ENCODE measurements around the gene CBX4. TPM values are rescaled to one million over a fixed set of nuclear protein-coding genes. Genes with fewer than 3 reads are reported as not detected.

CBX4 gene
- total and polyA plus RNA-seq, 2 of the 13 experiments (the other 11 are each of a cell fraction or from before 2014, with no cell fraction given), result 25.8 to 50.8 TPM

- no peak for TF ChIP-seq HMGXB4 (CRISPR knock-in tag; IDR thresholded peaks at IDR 0.05; ENCODE audit: borderline replicate concordance in 1 of 2, low read depth in 1 of 2)
- no peak for TF ChIP-seq ZNF121 (CRISPR knock-in tag; IDR thresholded peaks at IDR 0.05)
- TF ChIP-seq ERF (CRISPR knock-in tag; IDR thresholded peaks at IDR 0.05), result peak; percentile 65
- no peak for TF ChIP-seq ZNF446 (CRISPR knock-in tag; IDR thresholded peaks at IDR 0.05)
- no peak for TF ChIP-seq SMAD9 (CRISPR knock-in tag; IDR thresholded peaks at IDR 0.05)
- TF ChIP-seq SRF (IDR thresholded peaks at IDR 0.05; ENCODE audit: low read depth, low read length), result no peak
- peak; percentile 77 for TF ChIP-seq MED1 (CRISPR knock-in tag; IDR thresholded peaks at IDR 0.05)
- TF ChIP-seq ZNF773 (CRISPR knock-in tag; IDR thresholded peaks at IDR 0.05; ENCODE audit: borderline replicate concordance), result no peak
- TF ChIP-seq PHB2 (IDR thresholded peaks at IDR 0.05; ENCODE audit: partially characterized antibody), result no peak
- no peak for TF ChIP-seq SRSF9 (IDR thresholded peaks at IDR 0.05; ENCODE audit: borderline replicate concordance, insufficient read depth, low read depth, low read length, poor library complexity, severe bottlenecking)
- no peak for TF ChIP-seq NFIC (IDR thresholded peaks at IDR 0.05; ENCODE audit: low read length)
- TF ChIP-seq CENPX (CRISPR knock-in tag; IDR thresholded peaks at IDR 0.05), result no peak
- no peak for TF ChIP-seq ZHX2 (IDR thresholded peaks at IDR 0.05; ENCODE audit: low read depth)
- TF ChIP-seq ZHX2 (CRISPR knock-in tag; IDR thresholded peaks at IDR 0.05; ENCODE audit: borderline replicate concordance), result no peak
- no peak for TF ChIP-seq SNAPC2 (CRISPR knock-in tag; IDR thresholded peaks at IDR 0.05)
- no peak for TF ChIP-seq NFRKB (IDR thresholded peaks at IDR 0.05)
- no peak for TF ChIP-seq ZNF589 (CRISPR knock-in tag; conservative IDR thresholded peaks at IDR 0.05)
- TF ChIP-seq NR2C2 (CRISPR knock-in tag; IDR thresholded peaks at IDR 0.05; ENCODE audit: borderline replicate concordance), result 0 out of 2 replicates have a peak, but pooled peaks have one; percentile 44
- TF ChIP-seq U2AF2 (IDR thresholded peaks at IDR 0.05; ENCODE audit: low read depth, low read length), result no peak
- TF ChIP-seq HOXA5 (CRISPR knock-in tag; IDR thresholded peaks at IDR 0.05), result no peak
- TF ChIP-seq ELF3 (CRISPR knock-in tag; IDR thresholded peaks at IDR 0.05), result peak; percentile 74; the same call in 1 of the 2 replicates
- no peak for TF ChIP-seq HNF1B (CRISPR knock-in tag; IDR thresholded peaks at IDR 0.05)
These were observed 21.0 kb downstream of the CBX4 start (continued) for GRCh38 chr17:79818026-79818758.
